HG02943 (cell line): ENCODE results near the gene NTN1.
"Not testable (repeated sequence)": the region's sequence is repeated elsewhere in the genome, so short reads cannot be mapped to it uniquely, and the experiment has no call there.

Source experiments
- ATAC-seq: cut with Tn5 transposase; IDR thresholded peaks from one replicate; pipeline ENCODE4 v1.9.1; 2021; ENCODE audit warnings: mild to moderate bottlenecking, low read depth, moderate library complexity; ENCODE audit not compliant: unreplicated experiment

Gene NTN1

DNA sequence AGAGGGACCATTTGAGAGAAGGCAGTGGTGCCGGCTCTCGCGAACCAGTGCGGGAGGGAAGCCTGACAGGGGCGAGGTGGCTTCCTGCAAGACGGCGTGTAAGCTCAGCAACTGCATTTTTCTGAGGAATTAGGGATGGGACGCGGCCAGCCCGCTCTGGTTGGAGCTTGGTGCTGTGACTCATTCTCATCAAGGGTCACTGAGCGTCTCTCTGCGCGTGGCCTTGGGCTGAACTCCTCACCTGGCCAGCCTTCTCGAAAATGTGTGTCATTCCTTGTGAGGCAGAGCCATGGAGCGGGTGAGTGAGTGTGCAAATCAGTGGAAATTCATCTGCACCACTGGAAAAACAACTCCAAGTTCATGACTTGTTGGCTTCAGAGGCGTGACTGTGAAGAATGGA, 52.8 kb downstream of the NTN1 start:
- no peak for ATAC-seq

DNA sequence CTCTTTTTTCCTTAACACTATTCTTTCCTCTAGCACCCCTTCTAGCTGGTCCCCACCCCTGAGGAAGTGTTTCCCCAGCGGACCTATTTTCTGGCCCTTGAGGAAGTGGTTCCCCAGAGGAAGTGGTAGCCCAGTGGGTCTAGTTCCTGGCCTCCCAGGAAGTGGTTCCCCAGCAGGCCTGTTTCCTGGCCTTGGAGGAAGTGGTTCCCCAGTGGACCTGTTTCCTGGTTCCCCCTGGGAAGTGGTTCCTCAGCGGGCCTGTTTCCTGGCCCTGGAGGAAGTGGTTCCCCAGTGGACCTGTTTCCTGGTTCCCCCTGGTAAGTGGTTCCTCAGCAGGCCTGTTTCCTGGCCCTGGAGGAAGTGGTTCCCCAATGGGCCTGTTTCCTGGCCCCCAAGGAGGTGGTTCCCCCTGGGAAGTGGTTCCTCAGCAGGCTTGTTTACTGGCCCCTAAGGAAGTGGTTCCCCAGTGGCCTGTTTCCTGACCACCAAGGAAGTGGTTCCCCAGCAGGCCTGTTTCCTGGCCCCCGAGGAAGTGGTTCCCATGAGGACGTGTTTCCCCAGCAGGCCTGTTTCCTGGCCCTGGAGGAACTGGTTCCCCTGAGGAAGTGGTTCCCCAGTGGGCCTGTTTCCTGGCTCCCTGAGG, 58.3 kb downstream of the NTN1 start:
- no peak for ATAC-seq

DNA sequence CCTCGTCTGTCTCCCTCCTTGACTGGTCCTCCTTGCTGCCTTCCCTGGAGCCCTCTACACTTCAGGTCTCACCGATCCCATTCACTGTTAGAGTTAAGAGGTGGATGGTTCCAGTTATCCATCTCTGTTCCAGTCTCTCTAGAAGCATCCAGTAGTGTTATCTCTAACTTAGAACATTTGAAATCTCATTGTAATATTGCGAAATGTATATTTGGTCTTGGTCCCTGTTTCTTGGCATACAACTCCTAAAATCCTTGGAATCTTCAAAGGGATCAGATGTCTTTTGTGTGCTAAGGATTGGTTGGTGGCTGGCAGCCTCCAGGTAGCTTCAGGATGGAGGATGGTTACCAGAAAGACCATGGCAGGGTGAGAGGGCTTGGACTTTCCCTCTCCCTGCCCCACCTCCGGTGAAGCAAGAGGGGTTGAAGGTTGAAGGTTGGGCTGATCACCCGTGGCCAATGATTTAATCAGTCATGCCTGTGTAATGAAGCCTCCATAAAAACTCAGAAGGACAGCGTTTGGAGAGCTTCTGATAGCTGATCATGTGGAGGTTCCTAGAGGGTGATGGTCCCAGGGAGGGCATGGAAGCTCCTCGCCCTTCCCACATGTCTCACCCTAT, 59.1 kb downstream of the NTN1 start:
- ATAC-seq = no peak

DNA sequence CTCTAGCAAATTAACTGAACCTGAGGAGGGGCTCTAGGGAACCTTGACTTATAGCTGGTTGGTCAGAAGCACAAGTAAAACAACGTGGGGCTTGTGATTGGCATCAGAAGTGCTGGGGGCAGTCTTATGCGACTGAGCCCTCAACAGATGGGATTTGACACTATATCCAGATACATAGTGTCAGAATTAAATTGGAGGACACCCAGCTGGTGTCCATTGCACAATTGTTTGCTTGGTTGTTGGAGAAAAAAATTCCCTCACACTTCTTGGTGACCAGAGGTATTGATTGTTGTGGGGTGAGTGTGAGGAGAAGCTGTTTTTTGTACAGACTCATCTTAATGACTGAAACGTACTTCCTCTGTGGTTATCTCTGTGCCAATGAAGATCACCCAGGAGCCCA, 59.7 kb downstream of the NTN1 start:
- no peak for ATAC-seq

DNA sequence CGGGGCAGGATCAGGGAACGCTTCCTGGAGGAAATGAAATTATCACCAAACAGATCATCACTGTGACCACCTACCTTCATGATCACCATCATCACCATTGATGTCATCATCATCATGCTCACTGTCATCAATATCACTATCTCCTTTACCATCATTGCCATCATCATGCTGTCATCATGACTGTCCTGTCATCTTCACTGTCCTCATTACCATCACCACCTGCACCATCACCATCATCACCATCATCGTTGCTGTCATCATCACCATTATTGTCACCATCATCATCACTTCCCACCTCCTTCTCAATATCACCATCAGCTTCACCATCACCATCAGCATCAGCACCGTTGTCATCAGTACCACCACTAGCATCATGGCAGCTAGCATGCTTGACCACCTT, 65.3 kb downstream of the NTN1 start:
- ATAC-seq = no peak

DNA sequence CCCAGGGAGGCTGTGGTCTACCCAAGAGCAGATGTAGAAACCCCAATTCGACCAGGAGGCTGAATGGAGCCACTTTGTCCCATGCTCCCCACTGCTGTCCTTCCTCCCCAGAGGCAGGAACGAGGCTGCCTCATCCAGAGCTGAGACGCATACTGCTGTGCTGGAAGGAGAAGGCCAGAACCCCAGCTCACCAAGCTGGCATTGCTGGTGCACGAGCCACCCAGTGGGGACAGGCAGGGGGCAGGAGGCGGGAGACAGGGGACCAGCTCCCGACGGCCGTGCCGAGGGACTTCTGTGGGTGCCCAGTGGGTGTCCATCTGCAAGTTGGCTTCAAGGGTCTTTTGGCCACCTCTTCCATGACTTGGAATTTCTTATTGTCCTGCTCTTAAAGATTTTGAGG, 66.6 kb downstream of the NTN1 start:
- ATAC-seq = no peak

DNA sequence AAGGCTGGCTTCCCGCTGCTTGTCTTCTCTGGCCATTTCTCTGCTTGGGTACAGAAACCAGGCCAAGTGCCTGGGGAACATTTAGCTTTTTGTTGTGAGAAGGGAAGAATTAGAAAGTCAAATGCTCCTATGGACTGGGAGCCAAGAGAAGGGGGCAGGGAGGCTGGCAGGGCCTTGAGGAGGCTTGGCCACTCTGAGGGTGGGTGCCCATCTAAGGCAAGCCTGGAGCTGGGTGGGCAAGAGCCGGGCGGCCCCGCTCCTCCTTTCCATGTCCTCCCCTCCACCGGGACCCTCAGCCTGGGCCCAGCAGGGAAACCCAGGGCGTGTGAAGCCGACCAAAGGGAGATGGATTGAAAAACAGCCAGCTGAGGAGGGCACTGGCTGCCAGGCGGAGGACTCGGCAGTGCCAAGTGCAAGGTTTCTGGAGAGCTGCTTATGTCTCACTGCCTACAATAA, 69.4 kb downstream of the NTN1 start:
- ATAC-seq = no peak

DNA sequence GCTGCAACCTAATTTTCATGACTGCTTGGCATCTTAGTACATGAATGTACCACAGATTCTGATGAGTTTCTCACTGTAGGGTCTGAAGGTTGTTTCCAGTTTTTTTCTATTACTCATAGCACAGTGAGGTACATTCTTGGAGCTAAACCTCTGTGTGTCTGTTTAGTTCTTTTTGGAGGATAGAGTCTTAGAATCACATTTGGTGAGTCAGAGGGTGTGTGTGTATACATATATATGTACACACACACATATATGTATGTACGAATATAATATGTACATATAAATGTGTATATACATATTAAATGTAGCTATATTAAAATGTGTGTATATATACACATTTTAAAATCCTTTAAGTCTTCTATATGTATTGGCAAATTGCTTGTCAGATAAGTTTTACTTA, 72.9 kb downstream of the NTN1 start:
- no peak for ATAC-seq

DNA sequence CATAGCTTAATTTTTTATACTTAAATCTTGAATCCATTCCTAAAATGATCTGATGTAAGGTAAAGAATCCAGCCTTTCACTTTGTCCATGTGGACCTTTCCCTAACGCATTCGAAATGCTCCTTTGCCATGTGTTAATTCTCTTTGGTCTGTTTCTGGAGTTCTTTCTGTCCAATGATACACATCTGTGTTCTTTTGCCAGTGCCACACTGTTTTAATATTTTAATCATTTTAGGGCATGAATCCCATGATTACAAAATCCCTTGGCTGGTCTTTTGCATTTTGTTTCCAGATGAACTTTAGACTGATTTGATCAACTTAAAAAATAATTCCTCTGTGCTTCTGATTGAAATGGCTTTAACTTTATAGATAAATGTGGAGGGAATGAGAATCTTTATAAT, 74.1 kb downstream of the NTN1 start:
- ATAC-seq = no peak

DNA sequence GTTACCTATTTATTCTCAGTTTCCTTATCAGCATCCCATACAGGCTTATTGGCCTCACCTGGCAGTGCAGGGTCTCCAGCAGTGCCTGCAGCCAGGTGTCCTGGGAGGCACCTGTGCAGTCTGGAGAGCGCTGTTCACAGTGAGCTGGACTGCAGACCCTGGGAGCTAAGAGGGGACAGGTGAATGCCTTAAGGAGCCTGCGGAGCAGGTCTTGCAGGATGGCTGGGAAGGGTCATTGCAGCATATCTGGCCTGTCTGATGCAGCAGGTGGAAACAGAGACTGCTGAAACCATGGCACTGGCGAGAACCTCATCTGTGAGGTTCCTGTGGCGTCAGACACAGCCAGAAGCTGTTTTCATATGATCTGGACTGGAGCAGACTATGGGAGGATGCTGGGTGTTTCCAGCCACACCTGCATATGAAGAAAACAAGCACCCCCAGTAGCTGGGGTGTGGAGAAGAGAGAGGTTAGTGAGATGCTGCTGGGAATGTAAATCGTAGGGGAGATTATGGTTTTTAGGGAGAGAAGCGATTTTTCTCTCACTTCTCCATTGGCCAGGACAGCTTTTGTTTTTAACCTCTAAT, 77.0 kb downstream of the NTN1 start:
- ATAC-seq = no peak

DNA sequence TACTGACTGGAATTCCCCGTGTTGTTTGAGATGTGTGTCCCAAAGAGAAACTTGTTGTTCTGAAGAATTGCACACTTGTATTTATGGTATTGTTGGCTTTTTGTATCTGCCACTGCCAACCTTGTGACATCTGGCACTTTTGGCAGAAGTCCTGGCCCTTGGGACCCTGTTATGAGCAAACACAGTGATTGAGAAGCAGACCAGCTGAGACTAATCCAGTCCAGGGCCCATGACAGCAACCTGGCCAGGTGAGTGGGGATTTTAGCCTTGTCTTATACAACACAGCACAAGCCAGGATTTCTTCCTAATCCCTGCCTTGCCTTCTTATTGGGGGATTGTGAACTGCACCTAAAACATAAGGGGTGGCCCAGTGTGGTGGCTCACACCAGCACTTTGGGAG, 80.0 kb downstream of the NTN1 start:
- ATAC-seq = no peak

DNA sequence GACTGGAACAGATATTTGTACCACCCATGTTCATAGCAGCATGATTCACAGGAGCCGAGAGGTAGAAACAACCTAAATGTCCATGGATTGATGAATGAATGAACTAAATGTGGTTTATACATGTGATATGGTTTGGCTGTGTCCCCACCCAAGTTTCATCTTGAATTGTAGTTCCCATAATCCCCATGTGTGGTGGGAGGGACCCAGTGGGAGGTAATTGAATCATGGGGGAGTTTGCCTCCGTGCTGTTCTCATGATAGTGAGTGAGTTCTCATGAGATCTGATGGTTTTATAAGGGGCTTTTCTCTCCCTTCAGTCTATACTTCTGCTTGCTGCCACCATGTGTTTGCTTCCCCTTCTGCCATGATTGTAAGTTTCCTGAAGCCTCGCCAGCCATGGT, 81.9 kb downstream of the NTN1 start:
- not testable (repeated sequence) for ATAC-seq

DNA sequence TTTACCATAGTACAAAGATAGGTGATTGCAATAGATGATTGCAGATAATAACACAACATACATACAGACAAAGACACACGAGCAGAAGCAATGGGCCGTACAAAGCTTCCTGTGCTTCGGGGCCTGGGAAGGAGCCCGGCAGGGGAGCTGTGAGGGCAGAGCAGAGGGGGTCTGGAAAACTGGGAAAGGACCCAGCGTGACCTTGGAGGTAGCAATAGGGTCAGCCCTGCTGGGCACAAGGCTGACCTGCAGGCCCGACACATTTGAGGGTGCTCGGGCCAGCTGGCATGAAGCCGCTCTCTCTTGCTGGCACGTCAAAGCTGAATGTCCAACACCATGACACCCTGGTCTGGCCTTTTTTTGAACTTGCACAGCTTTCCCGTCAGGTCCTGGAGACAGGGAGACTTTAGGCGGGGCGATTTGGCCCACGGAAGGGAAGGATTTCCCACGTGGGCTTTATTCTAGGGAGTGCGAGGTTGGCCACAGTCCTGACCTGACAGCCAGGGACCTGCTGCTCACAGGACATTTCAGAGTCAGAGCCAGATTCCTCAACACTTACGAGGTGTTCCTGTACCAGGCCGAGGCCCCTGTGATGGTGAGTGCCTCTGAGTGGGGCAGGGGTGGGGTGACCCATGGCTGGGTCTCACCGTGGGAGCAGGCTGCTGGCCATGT, 83.2 kb downstream of the NTN1 start:
- ATAC-seq = no peak

DNA sequence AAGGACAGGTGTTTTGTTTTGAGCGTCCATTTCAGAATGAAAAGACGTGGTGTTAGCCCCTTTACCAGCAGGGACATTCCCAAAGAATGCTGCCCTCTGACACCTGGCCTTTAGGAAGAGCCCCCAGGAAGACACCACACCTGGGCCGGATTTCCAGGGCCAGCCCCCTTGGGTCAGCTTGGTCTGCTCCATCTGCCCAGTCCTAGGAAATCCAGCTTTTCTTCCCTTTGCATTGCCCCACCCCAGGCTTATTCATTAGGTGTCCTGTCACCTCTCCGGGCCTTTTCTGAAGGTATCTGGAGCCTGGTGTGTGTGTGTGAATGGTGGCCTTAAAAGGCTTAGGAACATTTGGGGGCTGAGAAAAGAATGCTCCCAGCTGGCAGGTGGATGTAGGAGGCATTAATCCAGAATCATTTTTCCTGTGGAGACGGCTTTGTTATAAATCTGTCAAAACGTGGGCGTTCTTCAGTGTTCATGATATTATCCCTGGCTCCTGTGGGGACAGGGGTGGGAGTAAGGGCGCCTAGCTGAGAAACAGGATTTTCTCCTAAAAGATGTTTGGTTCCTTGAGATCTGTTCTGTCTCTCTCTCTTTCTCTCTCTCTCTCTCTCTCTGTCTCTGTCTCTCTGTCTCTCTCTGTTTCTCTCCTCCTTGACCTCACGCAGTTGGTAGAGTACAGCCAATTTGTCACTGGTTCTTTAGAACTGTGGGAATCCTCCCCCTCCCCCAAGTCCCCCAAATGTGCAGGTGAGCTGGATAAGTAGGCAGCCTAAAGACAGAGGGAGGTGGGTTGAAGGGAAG, 84.0 kb downstream of the NTN1 start:
- no peak for ATAC-seq

DNA sequence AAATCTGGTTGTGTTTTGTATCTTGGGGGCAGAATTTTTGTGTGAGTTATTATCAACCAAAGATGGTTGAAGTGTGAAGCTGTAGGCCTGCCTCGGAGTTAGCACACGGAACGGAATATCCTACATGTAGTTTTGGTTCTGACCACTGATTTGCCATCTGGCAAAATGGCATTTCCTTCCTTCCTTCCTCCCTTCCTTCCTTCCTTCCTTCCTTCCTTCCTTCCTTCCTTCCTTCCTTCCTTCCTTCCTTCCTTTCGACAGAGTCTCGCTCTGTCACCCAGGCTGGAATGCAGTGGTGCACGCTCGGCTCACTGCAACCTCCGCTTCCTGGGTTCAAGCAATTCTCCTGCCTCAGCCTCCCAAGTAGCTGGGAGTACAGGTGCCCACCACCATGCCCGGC, 85.0 kb downstream of the NTN1 start:
- ATAC-seq = not testable (repeated sequence)

DNA sequence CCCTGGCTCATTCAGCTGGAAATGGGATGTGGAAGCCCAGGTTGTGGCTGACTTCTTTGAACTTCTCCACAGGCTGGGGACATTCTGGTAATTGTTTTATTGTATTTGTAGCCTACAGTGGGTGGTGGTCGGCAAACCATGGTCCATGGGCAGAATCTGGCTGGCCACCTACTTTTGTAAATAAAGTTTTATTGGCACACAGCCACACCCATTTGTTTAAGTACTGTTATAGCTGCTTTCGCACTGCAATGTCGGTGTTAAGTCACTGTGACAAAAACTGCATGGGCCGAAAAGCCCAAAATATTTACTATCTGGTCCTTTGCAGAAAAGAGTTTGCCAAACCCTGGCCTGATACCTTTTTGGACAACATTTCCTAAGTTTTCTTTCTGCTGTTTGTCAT, 86.2 kb downstream of the NTN1 start:
- ATAC-seq = no peak

DNA sequence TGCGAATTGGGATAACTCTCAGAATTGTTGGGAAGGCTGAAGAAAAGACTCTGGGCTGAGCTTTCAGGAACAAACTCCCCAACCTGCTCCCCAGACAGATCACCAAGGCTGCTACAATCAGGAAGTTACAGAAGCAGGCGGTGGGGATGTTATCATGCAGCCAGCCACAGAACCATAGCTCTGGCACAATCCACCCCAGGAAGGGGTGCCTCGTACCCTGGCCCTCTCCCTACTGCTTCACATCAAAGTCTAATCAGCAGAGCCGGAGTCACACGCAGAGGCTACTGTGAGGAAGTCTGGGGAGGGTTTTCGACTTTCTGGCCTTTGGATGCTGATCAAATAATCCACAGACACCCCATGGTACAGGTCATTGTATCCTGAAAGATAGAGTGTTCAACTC, 86.8 kb downstream of the NTN1 start:
- ATAC-seq = no peak

DNA sequence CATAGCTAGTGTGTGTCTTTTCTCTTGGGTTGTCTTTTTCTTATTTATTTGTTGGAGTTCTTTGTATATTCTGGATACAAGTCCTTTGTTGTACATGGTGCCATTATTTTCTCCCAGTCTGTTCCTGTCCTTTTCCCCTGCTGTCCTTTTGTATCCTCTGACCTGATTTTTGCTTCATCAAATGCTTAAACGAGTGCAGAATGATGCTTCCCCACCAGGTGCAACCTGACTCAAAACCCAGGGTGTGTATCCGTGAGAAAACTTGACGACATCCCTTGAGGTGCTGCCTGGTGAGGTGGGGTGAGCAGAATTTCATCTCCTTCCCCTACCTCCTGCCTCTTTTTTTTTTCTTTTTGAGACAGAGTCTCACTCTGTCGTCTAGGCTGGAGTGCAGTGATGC, 88.6 kb downstream of the NTN1 start:
- ATAC-seq = no peak

DNA sequence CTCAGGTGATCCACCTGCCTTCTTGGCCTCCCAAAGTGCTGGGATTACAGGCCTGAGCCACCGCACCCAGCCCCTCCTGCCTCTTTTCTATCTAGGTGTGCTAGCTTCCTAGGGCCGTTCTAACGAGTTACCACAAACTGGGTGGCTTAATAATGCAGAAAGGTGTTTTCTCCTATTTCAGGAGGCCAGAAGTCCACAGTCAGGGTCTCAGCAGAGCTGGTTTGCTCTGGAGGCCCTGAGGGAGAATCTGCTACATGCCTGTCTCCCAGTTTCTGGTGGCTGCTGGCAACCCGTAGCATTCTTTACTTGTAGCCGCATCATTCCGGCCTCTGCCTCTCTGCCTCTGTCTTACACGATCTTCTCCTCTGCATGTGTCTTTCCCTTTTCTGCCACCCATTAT, 89.2 kb downstream of the NTN1 start:
- no peak for ATAC-seq

DNA sequence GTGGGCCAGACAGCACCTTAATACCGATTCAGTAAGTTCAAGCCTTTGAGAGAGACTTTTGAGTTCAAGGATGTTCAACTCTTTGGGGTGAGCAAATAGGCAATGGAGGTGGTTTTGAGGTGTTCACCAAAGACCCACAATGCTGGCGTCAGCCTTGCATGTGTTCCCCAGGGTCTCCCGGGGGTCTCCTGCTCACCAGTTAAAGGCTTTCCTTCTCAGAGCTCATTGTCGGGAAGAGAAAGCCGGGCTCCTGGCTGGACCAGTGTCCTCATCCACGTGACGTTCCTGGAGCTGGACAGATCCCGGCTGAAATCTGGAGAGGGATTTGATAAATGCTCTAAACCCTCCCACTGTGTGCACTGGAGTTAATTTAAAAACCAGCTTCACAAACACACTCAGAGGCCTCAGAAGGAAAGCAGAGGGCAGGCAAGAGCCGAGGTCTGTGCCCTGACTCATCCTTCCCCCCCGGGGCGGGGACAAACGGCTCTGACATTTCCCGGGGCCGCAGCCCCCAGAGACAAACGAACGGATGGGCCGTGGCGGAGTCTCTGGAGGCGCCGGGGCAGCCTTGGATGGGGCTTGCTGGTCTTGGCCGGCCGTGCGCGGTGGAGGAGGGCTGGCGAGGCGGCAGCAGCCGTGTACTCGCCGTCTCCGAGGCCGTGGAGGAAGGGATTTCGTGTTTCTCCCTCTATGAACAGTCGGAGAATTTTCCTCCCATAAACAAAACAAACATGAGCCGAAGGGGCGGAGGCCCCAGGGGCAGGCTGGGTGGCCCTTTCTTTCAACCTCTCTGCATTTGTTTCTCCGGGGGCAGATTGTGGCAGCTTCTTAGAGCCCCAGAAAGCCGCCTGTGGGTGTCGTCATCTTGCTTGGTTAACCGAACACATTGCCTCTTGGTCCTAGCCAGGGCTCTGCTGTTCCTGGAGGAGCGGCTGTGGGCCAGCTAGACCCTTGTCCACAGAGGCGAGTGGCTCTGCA, 94.2 kb downstream of the NTN1 start:
- ATAC-seq = no peak
